Kidney (tissue), 14 donors: ENCODE results near the gene CACNG3. TPM values are rescaled to one million over a fixed set of nuclear protein-coding genes. Genes with fewer than 3 reads are reported as not detected.

ENCODE experiments used
- DNase-seq, 5 donors: peaks; one replicate each; pipeline ENCODE4 v3.0.0-alpha.2; 2013 to 2020
- FAIRE-seq: peaks from 2 replicates; lab custom pipeline; 2012; peaks lifted over from hg19 to GRCh38; lab: Jason Lieb, UNC
- H3K27ac ChIP-seq, 2 donors: one replicate each; pipeline ENCODE4 v1.7.0; 2013; ENCODE audit warnings: low read depth in 2 of 2, low read length in 2 of 2, inconsistent platforms in 1 of 2
- H3K27me3 ChIP-seq: one replicate; pipeline ENCODE4 v1.7.1; 2013; ENCODE audit warnings: low read length, inconsistent platforms; ENCODE audit not compliant: control insufficient read depth, insufficient read depth
- H3K36me3 ChIP-seq, 3 donors: one replicate each; pipeline versions ENCODE4 v1.7.0 to v1.7.1; 2013; ENCODE audit warnings: low read length in 3 of 3, control low read depth in 1 of 3, inconsistent platforms in 1 of 3; ENCODE audit not compliant: insufficient read depth in 3 of 3, control insufficient read depth in 2 of 3
- H3K4me1 ChIP-seq, 3 donors: one replicate each; pipeline versions ENCODE4 v1.7.0 to v1.7.1; 2013; ENCODE audit warnings: low read length in 3 of 3, inconsistent platforms in 1 of 3, low read depth in 1 of 3; ENCODE audit not compliant: control insufficient read depth in 2 of 3, insufficient read depth in 2 of 3
- H3K4me3 ChIP-seq, 3 donors: one replicate each; pipeline versions ENCODE4 v1.7.0 to v1.8.1; 2013; ENCODE audit warnings: low read length in 3 of 3, control low read depth in 1 of 3, inconsistent platforms in 1 of 3
- H3K9ac ChIP-seq, 3 donors: one replicate each; pipeline versions ENCODE4 v1.7.0 to v1.7.1; 2013; ENCODE audit warnings: low read length in 3 of 3, control low read depth in 1 of 3, inconsistent platforms in 1 of 3
- H3K9me3 ChIP-seq, 3 donors: one replicate each; pipeline versions ENCODE4 v1.7.0 to v1.7.1; 2013; ENCODE audit warnings: low read length in 3 of 3, control low read depth in 1 of 3, inconsistent platforms in 1 of 3; ENCODE audit not compliant: control insufficient read depth in 2 of 3, insufficient read depth in 1 of 3
- intact Hi-C: fragments of 100-400 bp; cut with DNase I; formaldehyde crosslinking; loops from one replicate; pipeline ENCODE4 v1.11.1; 2022
- polyA plus RNA-seq: library from polyadenylated mRNA; stranded (reverse); fragments of 350-450 nt; fragmentation: Illumina TruSeq; extraction: RNeasy Lipid Tissue Mini Kit (QIAGEN cat#74804); gene quantifications from one replicate; pipeline ENCODE4 v1.2.3, GENCODE V29; 2014; ENCODE audit warnings: low read depth, low replicate concordance; ENCODE audit not compliant: insufficient read depth
- total RNA-seq: library from RNA; stranded (reverse); fragmentation: NEBNext Ultra II Directional; extraction: Animal tissue kit (Norgen Biotek cat#: 25700); gene quantifications from one replicate; pipeline ENCODE4 v1.2.1, GENCODE V29; 2021
- TF ChIP-seq, protein P1 (sequence below): IDR thresholded peaks from 3 replicates; pipeline ENCODE4 v1.5.1; 2012; ENCODE audit warnings: mild to moderate bottlenecking, moderate library complexity, borderline replicate concordance; ENCODE audit not compliant: insufficient read depth; ENCODE audit errors: extremely low read depth
- donor health status: control.
- donor health status: control.
- donor health status: control.
- donor health status: control.
- donor health status: control.
- donor health status: DM: yes; HTN: yes; CAD: no.
- donor health status: Normal renal cell carcinoma (clear cell type).

Gene CACNG3
- total and polyA plus RNA-seq, 2 donors from 2014 or later: not detected

DNA sequence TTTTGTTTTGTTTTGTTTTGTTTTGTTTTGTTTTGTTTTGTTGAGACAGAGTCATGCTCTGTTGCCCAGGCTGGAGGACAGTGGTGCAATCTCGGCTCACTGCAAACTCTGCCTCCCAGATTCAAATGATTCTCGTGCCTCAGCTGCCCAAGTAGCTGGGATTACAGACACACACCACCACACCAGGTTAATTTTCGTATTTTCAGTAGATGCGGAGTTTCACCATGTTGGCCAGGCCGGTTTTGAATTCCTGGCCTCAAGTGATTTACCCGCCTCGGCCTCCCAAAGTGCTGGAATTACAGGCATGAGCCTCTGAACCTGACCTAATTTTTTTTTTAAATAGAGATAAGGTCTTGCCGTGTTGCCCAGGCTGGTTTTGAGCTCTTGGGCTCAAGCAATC is 46.5 kb downstream of the CACNG3 start:
- H3K4me3 ChIP-seq: no peak overlapping the region
- no peak for FAIRE-seq
- no peaks in the 10 kb centered on the region for H3K4me1 ChIP-seq
- no peak overlapping the region for H3K27ac ChIP-seq
- no peak overlapping the region for H3K9ac ChIP-seq
- intact Hi-C loops: no loop called here
- DNase-seq: no peak
- H3K27me3 ChIP-seq: no peaks in the 10 kb centered on the region
- H3K36me3 ChIP-seq: no peaks in the 10 kb centered on the region
- no peaks in the 10 kb centered on the region for H3K9me3 ChIP-seq
- TF ChIP-seq, protein P1, sequence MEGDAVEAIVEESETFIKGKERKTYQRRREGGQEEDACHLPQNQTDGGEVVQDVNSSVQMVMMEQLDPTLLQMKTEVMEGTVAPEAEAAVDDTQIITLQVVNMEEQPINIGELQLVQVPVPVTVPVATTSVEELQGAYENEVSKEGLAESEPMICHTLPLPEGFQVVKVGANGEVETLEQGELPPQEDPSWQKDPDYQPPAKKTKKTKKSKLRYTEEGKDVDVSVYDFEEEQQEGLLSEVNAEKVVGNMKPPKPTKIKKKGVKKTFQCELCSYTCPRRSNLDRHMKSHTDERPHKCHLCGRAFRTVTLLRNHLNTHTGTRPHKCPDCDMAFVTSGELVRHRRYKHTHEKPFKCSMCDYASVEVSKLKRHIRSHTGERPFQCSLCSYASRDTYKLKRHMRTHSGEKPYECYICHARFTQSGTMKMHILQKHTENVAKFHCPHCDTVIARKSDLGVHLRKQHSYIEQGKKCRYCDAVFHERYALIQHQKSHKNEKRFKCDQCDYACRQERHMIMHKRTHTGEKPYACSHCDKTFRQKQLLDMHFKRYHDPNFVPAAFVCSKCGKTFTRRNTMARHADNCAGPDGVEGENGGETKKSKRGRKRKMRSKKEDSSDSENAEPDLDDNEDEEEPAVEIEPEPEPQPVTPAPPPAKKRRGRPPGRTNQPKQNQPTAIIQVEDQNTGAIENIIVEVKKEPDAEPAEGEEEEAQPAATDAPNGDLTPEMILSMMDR: no peak

DNA sequence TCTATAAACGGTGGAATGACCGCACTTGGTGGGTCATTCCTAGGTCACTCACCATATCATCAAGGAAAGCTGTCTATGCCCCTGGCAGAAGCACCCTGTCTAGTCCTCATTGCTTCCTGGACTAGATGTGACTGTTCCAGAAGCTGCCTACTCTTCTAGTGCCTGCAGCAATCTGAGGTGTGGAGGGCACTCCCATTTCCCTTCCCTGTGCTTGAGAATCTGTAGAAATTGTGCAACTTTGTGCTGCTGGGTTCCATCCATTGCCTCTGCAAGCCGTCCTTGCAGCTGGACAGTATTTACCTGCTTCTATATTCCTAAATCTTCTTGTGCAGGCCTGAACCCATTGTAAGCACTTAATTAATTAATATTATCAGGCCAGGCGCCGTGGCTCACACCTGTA is 52.1 kb downstream of the CACNG3 start:
- Histone ChIP-seq H3K27me3 (no peaks in the 10 kb centered on the region), H3K4me3 (no peak overlapping the region), H3K4me1 (no peaks in the 10 kb centered on the region), H3K9ac (no peak overlapping the region), H3K27ac (no peak overlapping the region), H3K36me3 (no peaks in the 10 kb centered on the region), H3K9me3 (no peaks in the 10 kb centered on the region)
- TF ChIP-seq, protein P1: no peak
- DNase-seq: no peak
- intact Hi-C loops: no loop called here
- FAIRE-seq: no peak

DNA sequence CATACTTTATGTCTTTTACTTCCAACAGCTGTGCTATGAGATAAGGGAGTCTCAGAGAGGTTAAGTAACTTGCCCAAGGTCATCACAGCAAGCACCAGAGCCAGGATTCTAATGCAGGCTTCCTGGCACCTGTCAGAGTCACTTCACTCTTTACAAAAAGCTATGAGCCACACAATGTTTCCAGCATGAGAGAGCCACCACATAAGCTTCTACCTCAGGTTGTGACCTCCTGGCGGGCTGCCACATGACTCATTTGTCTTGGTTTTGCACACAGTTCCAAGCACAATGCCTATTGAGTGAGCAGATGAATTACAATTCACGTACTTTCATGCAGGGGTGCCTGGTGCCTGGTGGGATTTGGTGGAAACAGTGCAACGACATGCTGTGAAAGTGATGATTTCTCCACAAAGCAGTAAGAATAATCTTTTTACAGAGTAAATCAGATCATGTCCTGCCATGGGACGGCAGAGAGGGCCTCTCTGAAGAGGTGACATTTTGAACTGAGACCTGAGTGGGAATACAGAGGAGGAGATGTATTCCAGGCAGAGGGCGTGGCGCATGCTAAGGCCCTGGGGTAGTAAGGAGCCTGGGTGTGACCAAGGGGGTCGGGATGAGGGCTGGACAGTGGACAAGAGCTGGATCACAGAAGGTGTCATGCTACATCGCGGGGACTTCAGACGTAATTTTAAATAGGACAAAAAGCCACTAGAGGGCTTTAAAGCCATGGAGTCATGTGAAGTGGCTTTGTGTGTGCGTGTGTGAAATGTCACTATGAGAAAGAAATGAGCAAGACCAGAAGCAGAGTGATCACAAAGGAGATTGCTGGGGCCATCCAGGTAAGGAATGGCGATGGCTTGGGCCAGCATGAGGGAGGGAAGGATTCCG is 53.4 kb downstream of the CACNG3 start:
- DNase-seq (no peak), FAIRE-seq (no peak)

More for the DNA sequence above, 53.4 kb downstream of the CACNG3 start:
- Histone ChIP-seq H3K9me3 (no peaks in the 10 kb centered on the region), H3K4me3 (no peak overlapping the region), H3K27ac (no peak overlapping the region), H3K27me3 (no peaks in the 10 kb centered on the region), H3K4me1 (no peaks in the 10 kb centered on the region), H3K36me3 (no peaks in the 10 kb centered on the region), H3K9ac (no peak overlapping the region)
- intact Hi-C loops: no loop called here
- TF ChIP-seq, protein P1: no peak
